GM18499 (cell line): Measurements from ENCODE around the gene TEDDM1.
"Not testable (repeated sequence)": the region's sequence is repeated elsewhere in the genome, so short reads cannot be mapped to it uniquely, and the experiment has no call there.

ENCODE experiments used
- ATAC-seq: cut with Tn5 transposase; IDR thresholded peaks from one replicate; pipeline ENCODE4 v1.9.1; 2021; ENCODE audit warnings: moderate number of reproducible peaks; ENCODE audit not compliant: insufficient read depth, unreplicated experiment

Gene TEDDM1, protein sequence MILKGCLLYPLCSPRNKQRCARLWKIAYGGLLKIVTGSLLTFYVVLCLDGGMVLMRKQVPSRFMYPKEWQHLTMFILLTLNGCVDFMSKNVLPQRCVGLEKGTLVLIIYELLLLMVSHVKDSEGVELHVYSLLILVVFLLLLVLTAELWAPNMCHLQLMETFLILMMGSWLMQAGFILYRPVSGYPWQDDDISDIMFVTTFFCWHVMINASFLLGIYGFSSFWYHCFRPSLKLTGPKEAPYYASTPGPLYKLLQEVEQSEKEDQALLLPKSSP

DNA sequence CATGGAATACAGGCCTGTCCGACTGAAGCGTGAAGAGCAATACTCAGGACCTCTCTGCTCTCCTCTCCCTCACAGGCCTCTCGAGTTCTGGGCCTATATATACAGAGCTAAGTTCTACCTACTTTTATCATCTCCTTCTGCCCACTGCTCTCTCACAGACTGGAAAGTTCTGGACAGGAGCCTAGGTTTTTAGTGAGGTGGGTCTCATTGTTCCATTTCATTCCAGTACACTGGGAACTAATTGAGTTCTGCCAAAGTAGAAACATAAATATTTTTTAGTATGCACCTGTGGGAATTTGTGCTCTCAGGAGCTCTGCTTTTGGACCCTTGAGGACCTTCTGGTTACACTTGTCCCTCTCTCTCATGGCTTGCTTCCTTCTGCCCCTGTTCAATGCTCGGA is at the start of gene TEDDM1:
TSS of gene TEDDM1 (minus strand) at position 101 of the 400 bp plus-strand sequence. CDS start 182 bp downstream, outside the sequence.
- no peak for ATAC-seq

DNA sequence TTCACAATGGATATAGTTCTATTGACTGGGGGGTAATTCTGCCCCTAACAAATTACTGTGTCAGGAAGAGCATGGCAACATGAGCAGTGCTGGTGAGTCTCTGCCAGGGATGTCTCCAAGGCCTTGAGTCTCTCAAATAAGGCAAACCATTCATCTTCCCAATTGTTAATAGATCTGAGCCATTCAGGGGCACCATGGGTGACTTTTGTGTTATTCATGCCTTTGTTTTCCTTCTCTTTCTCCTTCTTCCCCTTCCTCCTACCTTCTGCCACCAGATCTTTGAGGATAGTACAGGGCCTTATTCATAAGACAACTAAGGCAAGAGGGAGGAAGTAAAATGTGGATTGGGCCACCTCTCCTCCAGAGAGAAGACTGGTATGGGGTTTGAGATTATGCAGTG is 49.6 kb upstream of the TEDDM1 start, which contains the start of gene RGSL1:
TSS of gene RGSL1 (plus strand) at position 60 of the 400 bp plus-strand sequence. CDS start at position 80, 20 bp downstream.
- ATAC-seq = no peak

DNA sequence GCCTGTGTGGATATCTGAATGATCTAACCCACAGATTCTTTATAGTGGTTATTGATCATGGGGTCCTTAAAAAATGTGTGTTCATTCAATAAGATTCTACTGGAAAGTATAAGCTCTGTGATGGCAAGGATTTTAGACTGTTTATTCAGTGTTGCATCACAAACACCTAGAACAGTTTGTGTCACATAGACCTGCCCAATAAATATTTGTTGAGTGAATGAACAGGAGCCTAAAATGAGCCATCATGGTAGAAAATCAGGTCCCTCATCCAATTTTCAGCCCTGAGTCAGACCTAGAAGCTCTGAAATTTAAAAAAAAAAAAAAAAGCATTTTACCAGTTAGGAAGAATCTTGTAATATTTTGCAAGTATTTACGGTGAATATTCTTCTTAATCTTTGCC is 47.2 kb upstream of the TEDDM1 start:
- no peak for ATAC-seq

DNA sequence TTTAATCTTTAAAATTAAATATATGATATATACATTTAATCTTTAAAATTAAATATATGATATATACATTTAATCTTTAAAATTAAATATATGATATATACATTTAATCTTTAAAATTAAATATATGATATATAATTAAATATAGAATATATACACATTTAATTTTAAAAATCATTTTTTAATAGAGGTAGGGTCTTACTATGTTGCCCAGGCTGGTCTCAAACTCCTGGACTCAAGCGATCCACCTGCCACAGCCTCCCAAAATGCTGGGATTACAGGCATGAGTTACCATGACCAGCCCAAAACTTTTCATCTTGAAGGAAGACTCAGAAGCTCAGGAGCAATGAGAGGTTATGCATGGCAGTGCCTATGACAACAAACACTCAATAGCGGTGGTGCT is 46.7 kb upstream of the TEDDM1 start:
- ATAC-seq = not testable (repeated sequence)

DNA sequence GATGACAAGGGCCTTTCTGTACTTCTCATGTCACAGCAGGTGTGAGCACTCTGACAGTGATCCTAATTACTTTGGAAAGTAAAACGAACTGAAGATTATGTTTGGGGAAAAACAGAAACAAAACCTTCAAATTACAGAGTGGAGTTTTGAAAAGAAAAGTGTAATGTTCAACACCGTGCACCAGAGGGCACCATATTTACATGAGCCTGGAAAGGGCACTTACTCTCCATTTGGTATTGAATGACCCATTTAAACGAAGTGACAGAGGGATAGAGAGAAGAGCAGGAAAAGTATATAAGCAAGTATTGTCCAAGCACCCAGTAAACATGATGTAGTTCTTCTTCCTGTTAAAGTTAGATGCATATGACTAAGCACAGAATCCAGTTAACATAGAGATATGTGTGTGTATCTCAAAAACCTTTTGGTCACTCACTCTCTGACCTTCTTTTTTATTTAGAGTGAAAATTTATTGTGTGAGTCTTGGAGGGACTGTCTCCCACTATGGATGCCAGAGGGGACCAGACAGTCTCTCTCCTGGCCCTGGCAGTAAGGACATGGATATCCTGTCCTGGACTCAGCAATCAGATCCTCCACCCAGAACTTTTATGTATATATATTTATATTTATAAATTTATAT is 45.7 kb upstream of the TEDDM1 start:
- peak; percentile 53 for ATAC-seq

DNA sequence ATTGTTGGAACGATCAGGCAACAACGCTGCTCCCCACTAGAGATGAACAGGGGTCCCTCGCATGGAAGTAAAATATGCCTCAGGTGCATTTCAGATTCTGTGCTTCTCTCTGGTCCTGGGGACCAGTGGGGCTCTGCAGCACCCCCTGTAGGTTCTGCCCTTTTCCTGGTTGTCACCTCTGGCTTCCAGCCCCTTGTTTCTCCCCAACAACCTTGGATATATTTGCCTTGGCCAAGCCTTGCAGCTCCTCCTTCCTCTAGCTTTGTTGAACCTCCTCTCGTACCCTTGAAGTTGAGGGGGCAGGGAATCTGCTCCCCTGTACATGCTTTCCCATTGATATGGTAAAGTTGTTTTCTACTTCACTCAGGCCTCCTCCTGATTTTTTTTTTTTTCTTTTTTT is 44.0 kb upstream of the TEDDM1 start:
- ATAC-seq = no peak

DNA sequence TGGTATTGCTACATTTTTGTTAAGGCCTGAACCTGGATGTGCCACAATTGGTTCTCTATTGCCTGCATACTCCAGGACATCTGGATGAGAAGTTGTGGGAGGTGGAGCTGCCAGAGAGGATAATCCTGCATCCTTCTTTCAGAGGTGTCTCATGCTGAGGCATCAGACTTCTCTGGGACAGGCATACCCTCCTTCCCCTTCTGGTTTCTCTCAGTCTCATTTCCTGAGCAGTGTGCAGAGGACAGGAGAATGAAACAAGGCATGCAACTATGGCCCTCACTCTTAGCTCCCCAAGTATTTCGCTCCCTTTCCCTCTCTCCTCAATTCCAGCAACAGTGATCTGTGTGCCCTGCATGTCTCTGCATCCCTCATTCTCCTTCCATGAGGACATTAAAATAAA is 41.9 kb upstream of the TEDDM1 start:
- ATAC-seq = no peak

DNA sequence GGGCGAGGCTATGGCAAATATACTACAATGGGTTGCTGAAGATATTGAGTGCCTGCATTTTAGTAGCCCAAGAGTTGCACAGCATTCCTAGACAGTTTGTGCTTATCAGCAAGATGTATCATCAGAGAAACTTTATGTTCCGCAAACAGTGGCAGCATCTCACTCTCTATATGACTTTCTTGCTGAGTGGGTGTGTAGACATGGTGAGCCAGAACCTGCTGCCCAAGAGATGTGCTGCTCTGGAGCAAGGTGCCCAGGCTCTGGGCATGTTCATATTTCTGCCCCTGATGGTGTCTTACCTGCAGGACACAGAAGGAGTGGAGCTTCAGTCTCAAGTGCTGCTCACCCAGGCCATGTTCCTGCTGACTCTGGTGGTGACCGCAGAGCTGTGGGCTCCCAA is 41.3 kb upstream of the TEDDM1 start:
- no peak for ATAC-seq

DNA sequence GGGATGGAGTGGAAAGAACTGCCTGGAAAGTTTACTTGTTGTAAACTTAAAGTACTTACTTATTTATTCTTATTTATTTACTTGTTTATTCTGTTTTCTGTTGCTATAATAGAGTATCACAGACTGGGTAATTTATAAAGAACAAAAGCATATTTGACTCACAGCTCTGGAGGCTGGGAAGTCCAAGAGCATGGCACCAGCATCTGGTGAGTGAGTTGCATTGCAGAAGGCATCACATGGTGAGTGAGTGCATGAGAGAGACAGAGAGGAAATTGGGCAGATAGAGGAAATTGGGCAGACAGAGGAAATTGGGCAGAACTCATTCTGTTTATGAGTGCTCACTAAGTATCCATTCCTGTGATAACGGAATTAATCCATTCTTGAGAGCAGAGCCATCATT is 37.9 kb upstream of the TEDDM1 start:
- ATAC-seq = no peak

DNA sequence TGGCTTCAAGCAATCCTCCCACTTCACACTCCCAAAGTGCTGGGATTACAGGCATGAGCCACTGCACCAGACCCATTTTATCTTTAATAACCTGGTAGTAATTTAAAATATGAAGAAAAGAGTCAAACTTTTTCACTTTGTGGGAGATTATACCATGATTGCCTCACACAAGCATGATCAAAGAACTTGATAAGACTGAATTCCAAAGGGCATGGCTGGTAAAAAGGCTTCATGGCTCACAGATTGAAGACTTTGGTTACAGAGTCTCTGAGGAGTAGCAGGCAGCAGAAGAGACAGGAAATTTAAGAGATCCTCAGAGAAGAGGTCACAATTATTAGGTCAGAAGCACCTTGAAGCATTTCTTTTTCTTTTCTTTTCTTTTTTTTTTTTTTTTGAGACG is 33.1 kb upstream of the TEDDM1 start:
- no peak for ATAC-seq

DNA sequence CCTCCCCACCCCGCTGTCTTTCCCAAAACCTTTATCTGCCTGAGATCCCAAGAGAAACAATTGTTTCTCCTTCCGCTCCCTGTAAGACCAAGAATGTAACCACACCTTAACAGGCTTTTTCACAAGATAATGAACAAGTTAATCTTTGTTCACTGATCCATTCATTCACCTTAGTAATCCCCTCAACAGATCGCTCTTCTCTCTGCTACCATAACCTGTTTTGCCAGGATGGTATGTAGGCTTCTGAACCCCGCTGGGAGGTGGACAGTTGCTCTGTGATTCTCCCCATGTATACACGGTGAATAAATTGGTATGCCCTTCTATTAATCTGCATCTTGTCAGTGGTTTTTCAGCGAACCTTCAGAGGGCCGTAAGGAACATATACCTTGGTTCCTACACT is 30.8 kb upstream of the TEDDM1 start:
- no peak for ATAC-seq

DNA sequence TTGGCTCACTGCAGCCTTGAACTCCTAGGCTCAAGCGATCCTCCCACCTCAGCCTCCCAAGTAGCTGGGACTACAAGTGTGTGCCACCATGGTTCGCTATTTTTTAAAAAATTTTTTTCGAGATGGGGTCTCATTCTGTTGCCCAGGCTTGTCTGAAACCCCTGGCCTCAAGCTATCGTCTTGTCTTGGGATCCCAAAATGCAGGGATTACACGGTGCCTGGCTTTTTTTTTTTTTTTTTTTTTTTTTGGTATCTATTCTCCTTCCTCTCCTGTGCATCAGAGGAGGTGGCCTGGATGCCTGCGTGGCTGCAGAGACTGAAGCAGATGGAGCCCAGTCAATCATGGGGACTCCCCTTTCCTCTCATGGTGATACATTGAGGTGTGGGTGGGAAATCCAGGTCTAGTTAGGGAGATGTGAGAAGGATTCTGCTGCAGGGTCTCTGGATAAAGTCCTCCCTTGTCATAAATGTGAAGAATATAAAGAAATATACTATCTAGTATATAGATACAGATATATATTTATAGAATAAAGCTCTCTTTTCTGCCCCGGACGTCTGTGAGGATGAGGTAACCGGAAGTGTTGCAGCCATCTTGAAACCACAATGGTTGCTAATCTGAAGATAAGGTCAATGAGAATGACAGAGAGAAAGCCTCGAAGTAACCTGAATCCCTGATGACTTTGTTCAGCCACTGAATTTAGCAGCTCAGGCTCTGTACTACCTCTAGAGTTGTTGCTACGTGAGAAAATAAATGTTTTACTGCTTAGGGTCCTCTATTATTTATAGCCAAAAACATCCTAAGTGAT is 30.0 kb upstream of the TEDDM1 start:
- ATAC-seq = no peak

DNA sequence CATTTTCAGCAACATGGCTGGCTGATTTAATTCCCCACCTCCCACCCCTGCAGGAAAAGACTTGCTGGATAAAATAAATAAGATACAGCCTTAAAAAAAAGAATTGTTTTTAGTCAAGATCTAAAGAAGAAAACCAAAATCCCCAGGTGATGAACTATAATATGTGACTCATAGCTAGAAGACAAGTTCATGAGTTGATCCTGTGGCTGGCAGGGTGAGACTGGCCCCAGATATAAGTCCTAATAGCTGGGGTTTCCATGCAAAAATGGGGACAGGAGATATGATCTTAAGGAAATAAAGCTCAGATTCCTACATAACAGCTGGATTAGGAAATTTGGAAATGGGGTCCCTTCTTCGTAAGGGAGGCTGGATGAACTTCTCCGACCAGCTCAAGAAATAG is 27.6 kb upstream of the TEDDM1 start:
- no peak for ATAC-seq

DNA sequence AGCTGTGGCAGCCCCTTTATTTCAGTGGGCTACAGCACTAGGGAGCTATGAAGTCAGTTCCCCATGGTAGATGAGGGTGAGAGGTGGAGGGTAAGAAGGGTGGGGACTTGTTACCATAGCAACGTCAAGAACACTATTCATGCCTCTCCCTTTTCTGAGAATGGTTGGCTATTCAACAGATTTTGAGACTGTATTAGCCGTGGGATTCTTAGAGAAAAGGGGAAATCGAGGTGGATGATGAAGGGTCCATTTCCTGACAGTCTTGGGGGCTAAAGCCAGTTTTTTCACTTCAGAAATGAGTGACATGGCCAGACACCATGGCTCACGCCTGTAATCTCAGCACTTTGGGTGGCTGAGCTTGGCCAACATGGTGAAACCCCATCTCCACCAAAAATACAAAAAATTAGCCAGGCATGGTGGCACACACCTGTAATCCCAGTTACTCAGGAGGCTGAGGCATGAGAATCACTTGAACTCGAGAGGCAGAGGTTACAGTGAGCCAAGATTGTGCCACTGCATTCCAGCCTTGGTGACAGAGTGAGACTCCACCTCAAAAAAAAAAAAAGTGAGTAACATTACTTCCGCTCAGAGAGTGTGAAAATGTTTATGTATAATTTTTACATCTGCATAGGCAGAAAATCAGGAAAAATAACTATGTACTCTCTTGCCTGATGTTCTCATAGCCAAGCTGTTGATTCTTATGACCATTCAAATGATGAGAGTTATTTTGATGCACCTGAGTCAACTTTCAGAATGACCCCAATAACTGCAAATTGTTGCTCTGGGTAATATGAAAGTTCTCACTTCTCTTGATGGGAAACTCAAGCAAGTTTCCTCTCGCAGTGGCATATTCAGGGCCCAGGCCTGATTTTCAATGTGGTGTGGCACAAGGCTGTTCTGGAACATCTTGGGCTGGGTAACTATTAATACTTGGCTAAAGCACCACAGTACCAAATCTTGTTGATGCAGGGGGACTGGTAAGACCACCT is 26.3 kb upstream of the TEDDM1 start:
- ATAC-seq = no peak

DNA sequence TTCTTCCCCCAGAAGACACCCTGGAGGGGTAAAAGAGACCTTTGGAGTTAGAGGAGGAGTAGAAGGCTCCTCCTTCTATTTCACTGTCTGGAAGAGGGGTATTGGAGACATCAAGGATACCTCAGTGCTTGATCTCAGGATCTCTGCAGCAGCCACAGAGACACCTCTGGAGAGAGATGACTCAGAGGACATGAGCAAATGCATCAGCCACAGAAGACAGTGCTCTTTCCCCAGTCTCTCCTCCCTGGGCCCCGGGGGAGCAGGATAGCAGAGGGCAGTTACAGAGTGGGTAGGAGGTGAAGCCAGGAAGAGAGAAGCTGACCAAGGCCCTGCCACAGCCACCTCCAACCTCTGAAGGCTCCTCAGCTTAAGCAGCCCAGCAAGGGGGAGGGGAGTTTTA is 15.3 kb upstream of the TEDDM1 start:
- ATAC-seq = no peak

DNA sequence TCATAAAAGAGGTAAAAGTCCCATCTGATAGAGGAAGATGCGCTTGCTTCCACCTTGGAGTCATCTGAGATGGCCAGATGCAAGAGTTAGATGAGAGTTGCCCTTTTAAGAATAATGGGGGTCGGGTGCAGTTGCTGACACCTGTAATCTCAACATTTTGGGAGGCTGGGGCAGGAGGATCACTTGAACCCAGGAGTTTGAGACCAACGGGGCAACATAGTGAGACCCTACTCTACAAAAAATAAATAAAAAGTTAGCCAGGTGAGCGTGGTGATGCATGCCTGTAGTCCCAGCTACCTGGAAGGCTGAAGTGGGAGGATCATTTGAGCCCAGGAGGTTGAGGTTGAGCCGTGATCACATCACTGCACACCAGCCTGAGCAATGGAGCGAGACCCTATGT is 13.5 kb upstream of the TEDDM1 start:
- ATAC-seq = no peak

DNA sequence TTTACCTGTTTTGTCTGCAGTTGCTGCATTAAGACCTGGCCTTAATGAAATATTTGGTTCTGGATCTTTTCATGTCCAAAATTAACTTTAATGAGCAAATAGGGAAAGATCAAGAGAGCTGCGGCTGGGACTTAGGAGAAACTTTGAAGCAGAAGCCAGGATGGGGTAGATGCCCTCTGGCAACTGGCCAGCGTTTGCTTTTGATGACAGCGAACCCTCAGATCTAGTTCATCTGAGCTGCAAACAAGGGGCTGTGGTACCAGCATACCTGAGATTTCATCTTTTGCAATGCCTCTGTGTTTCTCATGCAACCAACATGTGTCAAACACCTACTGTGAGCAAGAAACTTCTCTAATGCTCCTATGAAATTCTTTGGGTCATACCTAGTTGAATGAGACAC is 13.0 kb upstream of the TEDDM1 start:
- ATAC-seq = no peak

DNA sequence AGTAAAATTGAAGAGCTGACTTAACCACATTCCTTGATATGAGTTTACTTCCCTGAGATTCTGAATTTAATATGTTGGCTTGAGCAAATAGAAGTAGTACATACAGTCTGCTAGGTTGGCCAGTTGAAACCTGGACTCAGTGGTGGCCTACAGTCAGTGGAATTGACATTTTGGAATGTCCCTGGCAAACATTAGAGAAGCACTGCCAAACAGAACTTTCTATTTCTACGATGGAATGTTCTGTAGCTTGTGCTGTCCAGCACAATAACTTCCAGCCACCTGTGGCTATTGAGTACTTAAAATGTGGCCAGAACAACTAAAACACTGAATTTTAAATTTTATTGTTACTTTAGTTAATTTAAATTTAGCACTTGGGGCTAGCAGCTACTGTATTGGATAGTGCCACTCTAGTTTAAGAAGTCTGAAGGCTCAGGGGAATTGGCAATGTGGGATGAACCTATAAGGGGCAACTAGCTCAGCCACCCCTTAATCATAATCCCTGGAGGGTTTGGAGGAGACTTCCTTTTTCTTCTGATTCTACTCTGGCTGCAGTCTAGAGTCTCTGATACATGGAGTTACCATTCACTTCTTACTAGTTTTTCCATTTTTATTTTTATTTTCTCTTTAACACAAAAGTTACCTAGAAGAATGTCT is 10.3 kb upstream of the TEDDM1 start:
- no peak for ATAC-seq

DNA sequence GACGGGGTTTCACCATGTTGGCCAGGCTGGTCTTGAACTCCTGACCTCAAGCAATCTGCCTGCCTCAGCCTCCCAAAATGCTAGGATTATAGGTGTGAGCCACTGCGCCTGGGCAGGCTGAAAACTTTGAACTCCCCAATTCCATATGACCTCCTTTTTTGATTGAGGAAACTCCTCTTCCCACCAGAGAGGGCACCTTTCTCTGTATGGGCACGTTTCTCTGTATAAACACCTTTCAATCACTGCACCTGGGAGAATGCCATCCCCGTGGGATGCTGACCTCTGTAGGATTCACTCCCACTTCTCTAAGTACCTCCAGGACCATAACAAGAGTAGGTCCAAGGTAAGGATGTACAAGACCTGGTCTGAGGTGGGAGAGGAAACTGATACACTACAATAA is 9.7 kb upstream of the TEDDM1 start:
- ATAC-seq = no peak
